Retinal pigment epithelial cell (primary cell): ENCODE data around the gene GMDS.

ENCODE experiments used
- DNase-seq: peaks from one replicate; pipeline ENCODE4 v3.0.0-alpha.2; 2010; ENCODE audit warnings: low read depth
- H3K4me3 ChIP-seq: 2 replicates; pipeline ENCODE4 v1.5.1; 2011; ENCODE audit warnings: mild to moderate bottlenecking, low read length, control low read depth, moderate library complexity
- TF ChIP-seq, protein P1 (sequence below): conservative IDR thresholded peaks from 2 replicates; pipeline ENCODE4 v1.5.1; 2011; ENCODE audit warnings: low read depth, low read length, control low read depth, inconsistent platforms

The GMDS gene

GRCh38 chr6:1614448-1615150 lies 630.8 kb downstream of the GMDS start:
- TF ChIP-seq, protein P1, sequence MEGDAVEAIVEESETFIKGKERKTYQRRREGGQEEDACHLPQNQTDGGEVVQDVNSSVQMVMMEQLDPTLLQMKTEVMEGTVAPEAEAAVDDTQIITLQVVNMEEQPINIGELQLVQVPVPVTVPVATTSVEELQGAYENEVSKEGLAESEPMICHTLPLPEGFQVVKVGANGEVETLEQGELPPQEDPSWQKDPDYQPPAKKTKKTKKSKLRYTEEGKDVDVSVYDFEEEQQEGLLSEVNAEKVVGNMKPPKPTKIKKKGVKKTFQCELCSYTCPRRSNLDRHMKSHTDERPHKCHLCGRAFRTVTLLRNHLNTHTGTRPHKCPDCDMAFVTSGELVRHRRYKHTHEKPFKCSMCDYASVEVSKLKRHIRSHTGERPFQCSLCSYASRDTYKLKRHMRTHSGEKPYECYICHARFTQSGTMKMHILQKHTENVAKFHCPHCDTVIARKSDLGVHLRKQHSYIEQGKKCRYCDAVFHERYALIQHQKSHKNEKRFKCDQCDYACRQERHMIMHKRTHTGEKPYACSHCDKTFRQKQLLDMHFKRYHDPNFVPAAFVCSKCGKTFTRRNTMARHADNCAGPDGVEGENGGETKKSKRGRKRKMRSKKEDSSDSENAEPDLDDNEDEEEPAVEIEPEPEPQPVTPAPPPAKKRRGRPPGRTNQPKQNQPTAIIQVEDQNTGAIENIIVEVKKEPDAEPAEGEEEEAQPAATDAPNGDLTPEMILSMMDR: no peak
- peak overlapping the region; percentile 46 for H3K4me3 ChIP-seq

DNA sequence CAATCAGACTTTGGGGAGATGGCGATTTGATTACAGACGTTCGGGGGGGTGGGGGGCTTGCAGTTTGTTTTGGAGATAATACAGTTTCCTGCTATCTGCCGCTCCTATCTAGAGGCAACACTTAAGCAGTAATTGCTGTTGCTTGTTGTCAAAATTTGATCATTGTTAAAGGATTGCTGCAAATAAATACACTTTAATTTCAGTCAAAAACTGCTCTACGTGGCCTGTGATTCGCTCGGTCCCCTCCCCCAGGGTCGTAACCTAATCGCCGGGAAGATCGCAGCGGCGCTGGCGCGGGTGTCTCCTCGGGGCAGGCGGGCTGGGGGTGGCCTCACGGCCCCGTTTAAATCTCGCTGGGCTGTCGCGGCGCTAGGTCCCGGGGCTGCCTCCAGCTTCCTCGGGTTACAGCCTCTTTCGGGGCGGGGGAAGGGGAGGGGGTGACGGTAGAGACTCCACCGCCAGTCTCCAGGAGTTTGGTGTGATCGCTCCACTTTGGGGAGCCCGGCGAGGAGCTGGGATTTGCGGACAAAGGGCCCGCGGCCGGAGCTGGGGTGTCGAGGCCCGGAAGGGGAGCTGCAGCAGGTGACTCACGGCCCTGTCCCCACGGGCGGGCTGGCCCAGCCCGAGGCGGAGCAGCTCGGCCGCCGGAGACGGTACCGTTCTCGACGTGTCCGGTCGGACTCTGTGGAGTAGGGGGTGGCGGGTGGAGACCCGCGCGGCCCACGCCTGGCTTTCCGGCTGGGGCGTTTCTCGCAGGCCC lies 631.5 kb downstream of the GMDS start:
- TF ChIP-seq, protein P1: no peak
- DNase-seq: no peak
- peak overlapping the region; percentile 46 for H3K4me3 ChIP-seq

More at GRCh38 chr6:1614448-1615150, 630.8 kb downstream of the GMDS start:
- DNase-seq: no peak

DNA sequence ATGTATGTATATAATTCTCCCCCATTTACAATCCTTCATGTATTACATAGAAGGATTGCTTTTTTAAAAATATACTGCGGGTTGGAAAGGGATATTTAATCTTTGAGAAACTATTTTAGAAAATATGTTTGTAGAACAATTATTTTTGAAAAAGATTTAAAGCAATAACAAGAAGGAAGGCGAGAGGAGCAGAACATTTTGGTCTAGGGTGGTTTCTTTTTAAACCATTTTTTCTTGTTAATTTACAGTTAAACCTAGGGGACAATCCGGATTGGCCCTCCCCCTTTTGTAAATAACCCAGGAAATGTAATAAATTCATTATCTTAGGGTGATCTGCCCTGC lies 632.1 kb downstream of the GMDS start:
- no peak for DNase-seq
- peak overlapping the region; percentile 46 for H3K4me3 ChIP-seq
- TF ChIP-seq, protein P1: no peak

DNA sequence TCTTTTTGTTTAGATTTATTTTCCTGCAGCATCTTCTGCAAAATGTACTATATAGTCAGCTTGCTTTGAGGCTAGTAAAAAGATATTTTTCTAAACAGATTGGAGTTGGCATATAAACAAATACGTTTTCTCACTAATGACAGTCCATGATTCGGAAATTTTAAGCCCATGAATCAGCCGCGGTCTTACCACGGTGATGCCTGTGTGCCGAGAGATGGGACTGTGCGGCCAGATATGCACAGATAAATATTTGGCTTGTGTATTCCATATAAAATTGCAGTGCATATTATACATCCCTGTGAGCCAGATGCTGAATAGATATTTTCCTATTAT lies 632.5 kb downstream of the GMDS start:
- TF ChIP-seq, protein P1: no peak
- DNase-seq: no peak
- H3K4me3 ChIP-seq: peak overlapping the region; percentile 46

DNA sequence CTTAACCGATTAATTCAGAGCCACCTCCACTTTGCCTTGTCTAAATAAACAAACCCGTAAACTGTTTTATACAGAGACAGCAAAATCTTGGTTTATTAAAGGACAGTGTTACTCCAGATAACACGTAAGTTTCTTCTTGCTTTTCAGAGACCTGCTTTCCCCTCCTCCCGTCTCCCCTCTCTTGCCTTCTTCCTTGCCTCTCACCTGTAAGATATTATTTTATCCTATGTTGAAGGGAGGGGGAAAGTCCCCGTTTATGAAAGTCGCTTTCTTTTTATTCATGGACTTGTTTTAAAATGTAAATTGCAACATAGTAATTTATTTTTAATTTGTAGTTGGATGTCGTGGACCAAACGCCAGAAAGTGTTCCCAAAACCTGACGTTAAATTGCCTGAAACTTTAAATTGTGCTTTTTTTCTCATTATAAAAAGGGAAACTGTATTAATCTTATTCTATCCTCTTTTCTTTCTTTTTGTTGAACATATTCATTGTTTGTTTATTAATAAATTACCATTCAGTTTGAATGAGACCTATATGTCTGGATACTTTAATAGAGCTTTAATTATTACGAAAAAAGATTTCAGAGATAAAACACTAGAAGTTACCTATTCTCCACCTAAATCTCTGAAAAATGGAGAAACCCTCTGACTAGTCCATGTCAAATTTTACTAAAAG lies 633.0 kb downstream of the GMDS start:
- DNase-seq: no peak
- H3K4me3 ChIP-seq: peak overlapping the region; percentile 60
- TF ChIP-seq, protein P1: no peak

DNA sequence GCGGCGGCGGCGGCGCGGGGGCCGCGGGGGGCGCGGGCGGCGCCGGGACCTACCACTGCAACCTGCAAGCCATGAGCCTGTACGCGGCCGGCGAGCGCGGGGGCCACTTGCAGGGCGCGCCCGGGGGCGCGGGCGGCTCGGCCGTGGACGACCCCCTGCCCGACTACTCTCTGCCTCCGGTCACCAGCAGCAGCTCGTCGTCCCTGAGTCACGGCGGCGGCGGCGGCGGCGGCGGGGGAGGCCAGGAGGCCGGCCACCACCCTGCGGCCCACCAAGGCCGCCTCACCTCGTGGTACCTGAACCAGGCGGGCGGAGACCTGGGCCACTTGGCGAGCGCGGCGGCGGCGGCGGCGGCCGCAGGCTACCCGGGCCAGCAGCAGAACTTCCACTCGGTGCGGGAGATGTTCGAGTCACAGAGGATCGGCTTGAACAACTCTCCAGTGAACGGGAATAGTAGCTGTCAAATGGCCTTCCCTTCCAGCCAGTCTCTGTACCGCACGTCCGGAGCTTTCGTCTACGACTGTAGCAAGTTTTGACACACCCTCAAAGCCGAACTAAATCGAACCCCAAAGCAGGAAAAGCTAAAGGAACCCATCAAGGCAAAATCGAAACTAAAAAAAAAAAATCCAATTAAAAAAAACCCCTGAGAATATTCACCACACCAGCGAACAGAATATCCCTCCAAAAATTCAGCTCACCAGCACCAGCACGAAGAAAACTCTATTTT lies 633.7 kb downstream of the GMDS start:
- TF ChIP-seq, protein P1: no peak
- no peak for DNase-seq
- H3K4me3 ChIP-seq: peak overlapping the region; percentile 60
